ENCODE measurements around the gene CYBRD1.
A peak's percentile ranks its signal among the peaks of the same experiment; 100 is the strongest.
"Not testable (repeated sequence)": the region's sequence is repeated elsewhere in the genome, so short reads cannot be mapped to it uniquely, and the experiment has no call there.

Gene CYBRD1

DNA sequence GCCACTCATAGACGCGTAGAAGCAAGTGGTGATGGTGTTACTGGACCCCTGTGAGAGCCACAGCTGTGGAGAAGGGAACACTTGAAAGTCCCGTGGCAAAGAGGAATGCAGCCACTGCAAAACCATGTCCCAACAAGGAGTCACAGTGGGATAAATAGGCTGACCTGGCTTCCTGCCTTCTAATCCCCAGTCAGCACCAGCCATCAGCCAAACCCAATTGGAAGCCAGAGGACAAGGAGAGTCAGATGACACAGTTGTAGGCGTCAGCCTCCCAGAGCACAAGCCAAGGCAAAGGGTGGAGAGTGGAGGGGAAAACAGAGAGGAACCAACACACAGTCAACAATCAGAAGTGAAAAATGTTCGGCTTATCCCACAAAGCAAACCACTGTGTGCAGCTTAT, 5.5 kb upstream of the CYBRD1 start:
- no peak for DNase-seq

DNA sequence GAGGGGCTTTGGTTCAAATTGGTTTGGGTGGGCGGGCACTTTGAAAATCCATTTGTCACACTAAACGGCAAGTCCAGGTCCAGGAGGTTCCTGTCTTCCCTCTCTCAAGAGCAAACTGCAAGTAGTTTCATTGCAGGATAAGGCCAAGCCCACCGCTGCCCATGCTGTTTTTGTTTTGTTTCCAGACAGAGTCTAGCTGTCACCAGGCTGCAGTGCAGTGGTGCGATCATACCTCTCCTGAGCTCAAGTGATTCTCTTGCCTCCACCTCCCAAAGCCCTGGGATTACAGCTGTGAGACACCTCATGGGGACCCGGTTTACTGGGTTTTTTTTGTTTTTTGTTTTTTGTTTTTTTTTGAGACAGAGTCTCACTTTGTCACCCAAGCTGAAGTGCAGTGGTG, 1.8 kb upstream of the CYBRD1 start:
- no peak for DNase-seq

DNA sequence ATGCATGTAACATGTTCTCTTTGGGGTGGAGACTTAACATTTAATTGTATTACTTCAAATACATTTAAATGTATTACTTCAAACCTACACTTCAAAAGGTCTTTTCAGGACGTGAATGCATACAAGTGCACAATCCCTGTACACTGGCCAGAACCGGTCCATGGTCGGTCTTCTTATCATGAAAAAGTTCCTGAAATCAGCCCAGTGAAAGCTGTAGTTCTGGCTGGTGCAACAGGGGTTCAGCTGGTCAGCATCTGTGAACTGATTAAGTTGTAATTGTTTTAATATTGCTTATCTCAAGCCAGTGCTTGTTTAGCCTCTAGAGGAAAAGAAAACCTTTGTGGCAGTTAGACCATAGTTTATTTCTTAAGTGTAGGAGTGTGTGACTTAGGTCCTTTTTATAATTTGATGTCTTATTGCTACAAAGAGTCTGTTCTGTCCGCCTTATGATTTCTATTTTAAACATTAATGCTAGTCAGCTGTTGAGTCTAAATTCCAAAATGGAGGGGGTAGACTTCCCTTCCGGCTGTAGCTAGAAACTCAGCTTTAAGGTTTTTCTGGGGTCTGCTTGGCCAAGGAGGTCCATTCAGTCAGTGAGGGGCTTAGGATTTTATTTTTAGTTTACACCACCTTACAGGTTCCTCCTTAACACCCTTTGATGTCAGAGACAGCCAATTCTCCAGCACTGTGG, 768 bp upstream of the CYBRD1 start:
- no peak for DNase-seq

DNA sequence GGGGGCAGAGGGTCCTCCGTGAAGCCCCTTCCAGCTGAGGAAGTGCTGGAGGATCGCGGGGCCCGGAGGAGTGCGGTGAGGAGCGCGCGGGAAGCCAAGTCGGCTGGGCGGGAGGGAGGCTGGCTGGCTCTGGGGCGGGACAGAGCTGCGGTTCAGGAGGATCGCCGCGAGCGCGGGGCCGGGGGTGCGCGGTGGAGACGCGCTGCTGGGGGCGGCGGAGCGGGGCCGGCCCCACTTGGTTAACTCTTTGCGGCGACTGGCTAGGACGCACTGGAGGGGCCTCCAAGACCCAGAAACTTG, 464 bp downstream of the CYBRD1 start:
- DNase-seq = peak; percentile 35

DNA sequence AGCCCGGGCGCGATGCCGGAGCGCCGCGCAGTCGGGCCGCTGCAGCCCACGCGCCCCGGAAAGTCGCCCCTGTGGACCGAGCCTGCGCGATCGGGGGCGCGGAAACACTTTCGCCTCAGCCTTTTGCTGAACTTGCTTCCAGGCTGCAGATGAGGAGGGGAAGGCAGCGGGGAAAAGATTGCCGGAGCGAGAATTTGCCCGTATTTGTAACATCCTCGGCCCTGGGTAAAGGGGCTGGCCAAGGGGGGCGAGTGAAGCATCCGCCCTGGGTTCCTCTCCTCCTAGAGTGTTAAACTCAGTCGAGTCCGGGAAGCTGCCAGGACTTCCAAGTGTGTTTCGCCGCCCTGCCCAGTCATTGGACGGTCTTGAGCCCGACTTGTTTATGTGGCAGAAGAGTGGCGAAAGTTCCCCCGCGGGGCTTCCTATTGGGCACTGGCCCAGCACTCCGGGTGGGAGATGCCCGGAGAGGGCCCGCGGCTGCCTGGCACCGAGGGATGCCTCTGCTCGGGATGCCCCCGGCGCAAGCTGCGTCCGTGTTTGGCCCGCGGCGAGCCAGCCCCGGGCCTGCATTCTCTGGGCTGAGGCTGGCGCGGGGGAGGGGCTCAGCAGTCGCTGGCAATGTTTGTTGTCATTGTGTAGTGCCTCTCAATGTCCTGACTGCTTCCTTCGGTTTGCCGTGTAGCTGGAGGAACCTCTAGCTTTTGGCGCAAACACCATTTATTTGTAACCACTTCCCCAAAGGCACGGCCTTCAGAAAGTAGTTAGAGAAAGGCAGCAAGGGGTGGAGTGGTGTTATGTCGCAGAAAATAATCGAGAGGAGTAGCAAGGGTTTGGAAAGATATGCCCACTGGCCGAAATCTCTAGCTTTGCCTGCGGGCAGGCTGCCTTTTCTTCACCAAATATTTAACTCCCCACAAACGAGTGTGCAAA, 1.1 kb downstream of the CYBRD1 start:
- DNase-seq = peak; percentile 58

DNA sequence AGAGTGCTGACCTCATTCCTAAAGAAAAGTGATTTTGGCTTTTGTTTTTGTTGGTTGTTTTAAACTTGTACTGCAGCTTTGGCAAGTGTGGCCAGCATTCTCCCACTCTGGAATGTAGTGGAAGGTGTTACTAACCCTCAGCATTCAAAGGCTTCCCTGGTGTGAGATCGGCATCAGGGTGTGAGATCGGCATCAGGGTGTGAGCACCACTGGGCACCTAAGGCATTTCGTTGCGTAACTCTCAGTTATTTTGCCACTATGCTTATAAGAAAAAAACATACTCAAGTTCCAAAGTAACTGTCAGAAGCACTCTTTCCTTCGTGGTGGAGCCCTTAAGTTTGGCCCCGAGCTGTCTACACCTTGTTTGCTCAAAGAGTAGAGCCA, 1.7 kb downstream of the CYBRD1 start:
- no peak for DNase-seq

DNA sequence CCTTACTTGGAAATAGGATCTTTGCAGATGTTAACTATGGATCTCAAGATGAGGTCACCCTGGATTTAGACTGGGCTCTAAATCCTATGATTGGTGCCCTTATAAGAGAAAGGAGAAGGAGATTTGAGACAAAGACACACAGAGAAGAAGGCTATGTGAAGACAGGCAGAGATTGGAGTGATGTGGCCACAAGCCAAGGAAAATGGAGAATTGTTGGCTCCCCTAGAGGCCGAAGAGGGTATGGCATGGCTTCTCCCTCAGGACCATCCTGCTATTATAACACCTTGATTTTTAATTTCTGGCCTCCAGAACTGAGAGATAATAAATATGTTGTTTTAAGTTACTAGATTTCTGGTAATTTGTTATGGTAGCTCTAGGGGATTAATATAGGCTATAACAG, 7.6 kb downstream of the CYBRD1 start:
- peak; percentile 4 for DNase-seq

DNA sequence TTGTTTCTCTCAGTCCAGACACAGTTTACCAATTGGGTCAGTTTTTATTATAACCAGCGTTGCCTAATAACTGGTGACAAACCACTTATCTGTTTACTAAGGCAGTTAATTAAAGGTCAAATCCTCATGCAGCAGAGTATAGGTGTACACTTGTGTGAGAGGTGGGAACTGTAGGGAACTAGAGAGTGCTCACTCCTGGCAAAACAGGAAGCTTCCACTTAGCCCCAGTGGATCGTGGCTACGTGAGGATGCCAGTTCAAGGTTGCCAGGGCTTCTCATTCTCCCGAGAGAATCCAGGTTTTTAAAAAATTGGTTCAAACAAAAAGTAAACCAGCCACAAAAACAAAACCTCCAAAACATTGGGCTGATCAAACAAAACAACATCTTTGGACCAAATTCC, 8.1 kb downstream of the CYBRD1 start:
- DNase-seq = no peak

DNA sequence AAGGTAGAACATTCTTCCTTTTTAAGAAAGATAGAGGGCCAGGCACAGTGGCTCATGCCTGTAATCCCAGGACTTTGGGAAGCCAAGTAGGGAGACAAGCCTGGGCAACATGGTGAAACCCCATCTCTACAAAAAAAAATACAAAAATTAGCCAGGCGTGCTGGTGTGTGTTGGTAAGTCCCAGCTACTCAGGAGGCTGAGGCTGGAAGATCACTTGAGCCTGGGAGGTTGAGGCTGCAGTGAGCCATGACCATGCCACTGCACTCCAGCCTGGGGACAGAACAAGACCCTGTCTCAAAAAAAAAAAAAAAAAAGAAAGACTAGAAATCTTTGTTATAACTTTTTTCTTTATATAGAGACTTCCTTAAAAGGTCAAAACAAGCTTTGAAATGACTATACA, 8.6 kb downstream of the CYBRD1 start:
- not testable (repeated sequence) for DNase-seq

DNA sequence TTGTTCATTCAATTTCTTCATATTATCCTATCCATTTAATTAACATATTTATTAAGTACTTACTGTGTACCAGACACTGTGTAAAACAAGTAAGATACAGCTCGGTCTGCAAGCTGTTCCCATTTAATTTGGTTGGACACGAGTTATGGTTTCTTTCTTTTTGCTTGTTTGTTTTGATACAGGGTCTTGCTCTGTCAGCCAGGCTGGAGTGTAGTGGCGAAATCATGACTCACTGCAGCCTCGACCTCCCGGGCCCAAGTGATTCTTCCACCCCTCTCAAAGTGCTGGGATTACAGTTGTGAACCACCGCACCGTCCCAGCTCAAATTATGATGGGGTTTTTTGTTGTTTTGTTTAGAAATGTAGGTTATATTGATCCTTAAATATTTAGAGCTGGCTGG, 9.0 kb downstream of the CYBRD1 start:
- no peak for DNase-seq

DNA sequence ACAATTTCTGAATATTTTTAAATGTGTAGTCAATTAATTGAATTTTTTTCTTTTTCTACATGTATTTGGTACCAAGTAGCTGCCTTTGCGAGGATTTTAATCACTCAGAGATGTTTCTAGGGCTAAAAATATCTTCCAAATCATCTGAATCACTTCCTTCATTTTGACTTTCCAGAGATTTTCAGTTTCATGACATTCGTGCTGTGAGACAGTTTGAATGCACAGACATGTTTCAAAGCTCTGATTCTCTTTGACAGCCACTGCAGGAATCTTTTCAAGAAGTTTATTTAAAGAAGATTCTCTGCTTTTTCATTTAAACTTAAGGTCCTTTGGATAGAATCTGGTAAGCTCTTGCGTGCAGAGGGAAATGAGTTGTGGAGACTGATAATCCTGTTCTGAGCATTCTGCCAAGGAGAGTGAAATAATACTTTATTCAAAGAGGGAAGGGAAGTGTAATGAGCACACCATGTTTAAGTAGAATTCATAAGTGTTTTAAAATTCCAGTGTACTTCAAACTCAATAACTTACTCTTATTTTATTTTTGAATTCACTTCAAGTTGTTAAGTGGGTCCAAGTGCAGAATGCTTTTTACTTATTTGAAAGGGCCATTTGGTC, 9.7 kb downstream of the CYBRD1 start:
- DNase-seq = no peak

DNA sequence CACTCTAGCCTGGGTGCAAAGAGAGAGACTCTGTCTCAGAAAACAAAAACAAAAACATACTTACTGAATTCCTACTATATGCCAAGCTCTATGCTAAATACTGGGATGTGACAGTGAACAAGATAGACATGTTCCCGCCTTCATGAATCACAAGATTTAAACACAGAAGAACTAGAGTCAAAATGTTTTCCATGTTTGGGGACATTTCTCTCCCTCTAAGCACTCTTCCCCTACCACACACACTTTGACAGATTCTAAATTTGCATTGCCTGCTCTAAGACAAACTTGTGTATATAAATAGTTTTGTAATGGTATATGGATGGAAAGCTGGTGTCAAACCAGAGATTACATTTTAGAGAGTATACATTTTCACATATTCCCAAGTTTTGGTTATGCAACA, 11.1 kb downstream of the CYBRD1 start:
- no peak for DNase-seq

DNA sequence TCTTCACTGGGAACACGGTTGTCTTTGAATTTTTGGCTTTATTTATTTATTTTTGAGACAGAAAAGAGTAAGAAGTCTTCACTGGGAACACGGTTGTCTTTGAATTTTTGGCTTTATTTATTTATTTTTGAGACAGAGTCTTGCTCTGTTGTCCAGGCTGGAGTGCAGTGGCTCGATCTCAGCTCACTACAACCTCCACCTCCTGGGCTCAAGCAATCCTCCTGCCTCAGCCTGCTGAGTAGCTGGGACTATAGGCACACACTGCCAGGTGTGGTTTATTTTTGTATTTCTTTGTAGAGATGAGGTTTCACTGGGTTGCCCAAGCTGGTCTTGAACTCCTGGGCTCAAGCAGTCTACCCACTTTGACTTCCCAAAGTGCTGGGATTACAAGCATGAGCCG, 13.3 kb downstream of the CYBRD1 start:
- DNase-seq = not testable (repeated sequence)

DNA sequence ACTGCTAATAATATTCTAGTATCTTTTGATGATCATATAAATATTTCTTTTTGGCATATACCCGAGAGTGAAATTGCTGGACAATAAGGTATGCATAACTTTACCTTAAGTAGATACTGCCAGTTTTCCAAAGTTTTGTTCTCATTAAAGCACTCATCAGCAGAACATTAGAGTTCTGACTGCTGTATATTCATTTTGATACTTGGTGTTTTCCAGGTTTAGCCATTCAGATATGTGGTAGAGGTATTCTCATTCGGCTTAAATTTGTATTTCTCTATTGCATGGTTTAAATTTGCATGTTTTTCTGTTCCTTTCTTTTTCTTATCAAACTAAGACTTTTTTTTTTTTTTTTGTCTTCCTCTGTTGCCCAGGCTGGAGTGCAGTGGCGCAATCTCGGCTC, 18.2 kb downstream of the CYBRD1 start:
- DNase-seq = no peak

DNA sequence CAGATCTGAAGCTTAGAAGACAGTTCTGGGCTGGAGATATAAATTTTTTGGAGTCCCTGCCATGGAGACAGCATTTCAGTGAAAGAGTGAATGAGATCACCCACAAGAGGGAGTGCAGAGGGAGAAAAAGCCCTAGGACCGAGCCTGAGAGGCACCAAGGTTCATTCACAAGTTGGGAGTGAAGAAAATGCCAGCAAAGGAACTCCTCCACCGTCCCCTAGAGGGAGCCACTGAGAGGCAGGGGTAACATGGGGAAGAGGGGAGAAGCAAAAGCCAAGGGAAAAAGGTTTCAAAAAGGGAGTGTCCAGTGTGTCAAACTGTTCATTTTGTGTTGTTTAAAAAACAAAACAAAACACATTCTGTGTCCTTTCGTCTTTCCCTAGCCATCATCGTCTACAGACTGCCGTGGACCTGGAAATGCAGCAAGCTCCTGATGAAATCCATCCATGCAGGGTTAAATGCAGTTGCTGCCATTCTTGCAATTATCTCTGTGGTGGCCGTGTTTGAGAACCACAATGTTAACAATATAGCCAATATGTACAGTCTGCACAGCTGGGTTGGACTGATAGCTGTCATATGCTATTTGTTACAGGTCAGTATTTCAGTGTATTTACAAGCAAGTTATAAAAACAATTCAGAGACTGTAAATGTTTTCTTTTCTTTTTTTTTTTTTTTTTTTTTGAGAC, 19.1 kb downstream of the CYBRD1 start:
- peak; percentile 82 for DNase-seq

DNA sequence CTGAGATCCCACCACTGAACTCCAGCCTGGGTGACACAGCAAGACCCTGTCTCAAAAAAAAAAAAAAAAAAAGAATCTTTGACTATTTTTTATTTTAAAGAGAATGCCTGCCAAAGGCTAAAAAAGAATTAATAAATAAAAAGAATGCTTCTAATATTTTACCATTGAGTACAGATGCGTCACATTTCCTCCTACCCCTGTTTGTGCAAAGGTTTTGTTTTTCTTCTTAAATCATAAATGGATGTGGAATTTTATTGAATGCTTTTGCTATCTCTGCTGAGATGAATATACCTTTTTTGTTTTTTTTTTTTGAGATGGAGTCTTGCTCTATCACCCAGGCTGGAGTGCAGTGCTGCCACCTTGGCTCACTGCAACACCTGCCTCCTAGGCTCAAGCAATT, 22.8 kb downstream of the CYBRD1 start:
- no peak for DNase-seq

DNA sequence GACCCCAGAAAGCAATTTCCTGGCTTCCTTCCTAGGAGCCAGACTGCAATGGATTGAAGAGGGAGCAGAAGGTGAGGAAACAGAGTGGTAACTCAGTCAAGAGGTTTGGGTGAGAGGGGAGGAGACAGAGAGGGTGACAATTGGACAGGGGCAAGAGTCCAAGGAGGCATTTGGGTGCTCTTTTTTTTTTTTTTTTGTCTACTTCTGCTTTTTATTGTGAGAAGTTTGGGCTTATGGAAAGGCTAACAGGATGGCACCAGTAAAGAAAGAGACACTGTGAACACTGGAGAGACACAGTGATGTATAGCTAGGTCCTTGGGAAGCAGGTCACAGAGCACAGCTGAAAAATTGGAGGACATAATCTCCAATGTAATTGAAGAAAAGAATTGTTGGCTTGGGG, 25.0 kb downstream of the CYBRD1 start:
- DNase-seq = no peak

DNA sequence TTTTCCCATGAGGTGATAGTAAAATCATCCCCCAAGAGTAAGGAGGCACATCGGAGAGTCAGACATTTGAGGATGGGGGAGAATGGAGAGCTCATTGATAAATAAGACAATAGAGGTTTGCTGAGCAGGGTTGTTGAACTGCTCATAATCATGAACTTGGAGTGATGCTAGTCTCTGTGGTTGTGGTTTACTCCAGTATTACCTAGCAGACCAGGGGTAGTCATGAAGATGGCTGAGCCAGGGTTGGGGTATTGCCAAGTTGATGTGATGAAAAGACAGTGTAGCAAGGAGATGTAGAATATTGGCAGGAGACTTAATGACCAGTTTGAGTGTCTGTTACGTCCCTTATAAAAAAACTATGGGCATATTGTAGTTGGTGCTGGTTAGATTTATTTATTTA, 25.4 kb downstream of the CYBRD1 start:
- DNase-seq = no peak

DNA sequence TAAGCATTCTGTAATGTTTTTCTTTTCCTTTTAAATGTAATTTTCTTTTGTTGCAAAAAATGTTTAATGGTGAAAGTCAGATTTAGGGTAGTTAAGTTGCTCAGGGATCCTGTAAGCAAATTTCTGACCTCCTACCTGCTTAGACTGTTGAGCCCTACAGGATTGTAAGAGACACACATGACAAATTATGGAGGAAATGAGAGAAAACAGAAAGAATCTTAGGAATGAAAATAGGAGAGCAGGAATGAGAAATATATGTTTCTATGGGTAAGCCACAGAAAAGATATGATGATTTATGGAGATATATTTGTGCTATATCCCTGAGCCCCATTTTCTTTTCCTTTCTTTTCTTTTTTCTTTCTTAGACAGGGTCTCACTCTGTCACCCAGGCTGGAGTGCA, 28.3 kb downstream of the CYBRD1 start:
- DNase-seq = no peak

DNA sequence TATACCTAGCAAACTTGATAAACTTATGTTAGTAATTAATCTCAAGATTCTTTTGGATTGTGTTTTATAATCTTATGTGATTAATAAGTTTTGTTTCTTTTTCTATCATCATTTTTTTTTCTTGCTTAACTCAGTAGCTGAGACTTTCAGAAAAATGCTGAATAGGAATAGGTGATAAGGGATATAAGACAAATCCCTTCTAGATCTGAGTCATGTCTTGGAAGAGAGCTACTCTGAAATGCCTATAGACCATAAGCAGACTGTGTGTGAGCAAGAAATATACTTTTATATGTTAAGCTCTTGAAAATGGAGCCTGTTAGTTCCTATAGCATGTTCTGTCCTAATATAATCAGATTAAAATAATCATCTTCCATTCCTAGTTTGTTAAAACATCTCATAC, 29.6 kb downstream of the CYBRD1 start:
- DNase-seq = no peak

DNA sequence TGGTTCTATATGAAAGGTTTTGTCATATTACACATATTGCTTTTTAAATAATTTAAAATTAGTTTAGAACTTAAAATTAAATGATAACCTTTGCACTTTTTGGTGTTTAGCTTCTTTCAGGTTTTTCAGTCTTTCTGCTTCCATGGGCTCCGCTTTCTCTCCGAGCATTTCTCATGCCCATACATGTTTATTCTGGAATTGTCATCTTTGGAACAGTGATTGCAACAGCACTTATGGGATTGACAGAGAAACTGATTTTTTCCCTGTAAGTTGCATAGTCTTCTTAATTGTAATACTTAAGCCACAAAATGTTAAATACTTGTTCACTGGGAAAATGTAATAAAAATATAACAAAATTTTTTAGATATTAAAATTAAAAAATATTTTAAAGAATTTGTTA, 31.0 kb downstream of the CYBRD1 start:
- no peak for DNase-seq

DNA sequence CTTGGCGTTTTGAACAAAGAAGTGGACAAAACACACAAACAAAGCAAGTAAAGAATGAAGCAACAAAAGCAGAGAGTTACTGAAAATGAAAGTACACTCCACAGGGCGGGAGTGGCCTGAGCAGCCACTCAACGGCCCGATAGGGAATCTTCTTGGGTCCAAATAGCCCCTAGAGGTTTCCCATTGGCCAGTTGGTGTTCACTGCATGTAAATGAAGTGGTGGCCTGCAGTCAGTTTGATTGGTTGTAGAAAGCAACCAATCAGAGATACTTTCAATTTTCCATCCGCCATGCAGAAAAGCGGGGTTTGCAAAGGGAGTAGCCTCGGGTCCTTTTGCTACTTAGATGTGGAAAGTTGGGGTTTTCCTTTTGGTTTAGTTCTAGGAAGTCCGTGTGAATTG, 31.6 kb downstream of the CYBRD1 start:
- peak; percentile 75 for DNase-seq

DNA sequence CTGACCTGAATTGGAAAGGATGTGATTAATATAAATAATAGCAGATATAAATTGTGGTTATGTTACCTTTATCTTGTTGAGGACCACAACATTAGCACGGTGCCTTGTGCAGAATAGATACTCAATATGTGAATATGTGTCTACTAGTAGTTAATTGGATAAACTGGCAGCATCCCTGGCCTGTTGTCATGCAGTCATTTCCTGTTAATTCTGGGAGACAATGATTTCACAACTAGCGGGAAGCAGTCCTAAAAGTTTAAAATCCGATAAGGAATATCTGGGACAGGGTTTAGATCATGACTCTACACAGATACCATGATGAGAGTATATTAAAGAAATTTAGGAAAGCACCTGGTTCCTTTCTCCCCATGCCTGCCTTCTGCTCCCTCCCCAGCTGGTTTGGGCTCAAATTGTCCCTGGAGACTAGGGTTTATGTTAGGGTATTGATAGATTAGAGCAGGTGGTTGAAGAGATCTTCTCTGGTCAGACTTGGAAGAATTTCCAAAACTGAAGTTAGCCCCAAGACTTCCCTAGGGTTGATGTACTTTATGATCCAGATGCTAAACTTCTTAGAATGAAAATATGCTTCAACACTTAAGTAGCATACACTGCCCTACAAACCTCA, 32.8 kb downstream of the CYBRD1 start:
- no peak for DNase-seq
